ENCODE results near the gene MVB12B.
A peak's percentile ranks its signal among the peaks of the same experiment; 100 is the strongest.

Gene MVB12B

GRCh38 chr9:126327714-126328185 is 1.1 kb downstream of the MVB12B start:
- H3K36me3 Mint-ChIP-seq (ENCODE audit: insufficient read depth): peaks cover 17% of the 10 kb centered on the region
- H3K27me3 Mint-ChIP-seq: no peaks in the 10 kb centered on the region
- peaks cover 64% of the 10 kb centered on the region for H3K4me1 Mint-ChIP-seq
- DNase-seq (ENCODE audit: low spot score in 2 of 2) (no peak), ATAC-seq (replicated peaks; ENCODE audit: extremely low read depth, poor library complexity, severe bottlenecking) (peak; percentile 3)
- peak overlapping the region; percentile 90 for H3K4me3 Mint-ChIP-seq
- peak overlapping the region; percentile 95 for H3K27ac Mint-ChIP-seq (ENCODE audit: low read depth)
- no peaks in the 10 kb centered on the region for H3K9me3 Mint-ChIP-seq

DNA sequence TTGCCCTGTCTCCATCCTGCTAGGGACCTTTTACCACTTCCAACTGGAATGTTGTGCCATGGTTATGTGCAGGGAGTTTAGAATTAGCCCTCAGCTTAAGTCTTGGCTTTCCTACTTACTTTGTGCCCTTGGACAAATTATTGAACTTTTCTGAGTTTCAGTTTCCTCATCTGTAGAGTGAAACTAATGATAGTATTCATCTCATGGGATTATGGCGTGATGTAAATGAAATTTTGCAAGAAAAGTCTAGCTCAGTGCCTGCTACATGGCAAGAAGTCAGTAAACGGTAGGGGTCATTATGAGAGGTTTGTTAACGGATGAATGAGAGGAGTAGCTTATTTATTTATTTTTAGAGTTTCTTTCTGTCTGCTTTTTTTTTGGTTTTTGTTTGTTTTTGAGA is 1.8 kb downstream of the MVB12B start:
- no peak for DNase-seq (ENCODE audit: low spot score in 2 of 2)
- no peak for ATAC-seq (replicated peaks; ENCODE audit: extremely low read depth, poor library complexity, severe bottlenecking)
- peaks cover 68% of the 10 kb centered on the region for H3K4me1 Mint-ChIP-seq
- H3K27me3 Mint-ChIP-seq: no peaks in the 10 kb centered on the region
- H3K4me3 Mint-ChIP-seq: peak overlapping the region; percentile 90
- peak overlapping the region; percentile 95 for H3K27ac Mint-ChIP-seq (ENCODE audit: low read depth)
- peaks cover 17% of the 10 kb centered on the region for H3K36me3 Mint-ChIP-seq (ENCODE audit: insufficient read depth)
- H3K9me3 Mint-ChIP-seq: no peaks in the 10 kb centered on the region

DNA sequence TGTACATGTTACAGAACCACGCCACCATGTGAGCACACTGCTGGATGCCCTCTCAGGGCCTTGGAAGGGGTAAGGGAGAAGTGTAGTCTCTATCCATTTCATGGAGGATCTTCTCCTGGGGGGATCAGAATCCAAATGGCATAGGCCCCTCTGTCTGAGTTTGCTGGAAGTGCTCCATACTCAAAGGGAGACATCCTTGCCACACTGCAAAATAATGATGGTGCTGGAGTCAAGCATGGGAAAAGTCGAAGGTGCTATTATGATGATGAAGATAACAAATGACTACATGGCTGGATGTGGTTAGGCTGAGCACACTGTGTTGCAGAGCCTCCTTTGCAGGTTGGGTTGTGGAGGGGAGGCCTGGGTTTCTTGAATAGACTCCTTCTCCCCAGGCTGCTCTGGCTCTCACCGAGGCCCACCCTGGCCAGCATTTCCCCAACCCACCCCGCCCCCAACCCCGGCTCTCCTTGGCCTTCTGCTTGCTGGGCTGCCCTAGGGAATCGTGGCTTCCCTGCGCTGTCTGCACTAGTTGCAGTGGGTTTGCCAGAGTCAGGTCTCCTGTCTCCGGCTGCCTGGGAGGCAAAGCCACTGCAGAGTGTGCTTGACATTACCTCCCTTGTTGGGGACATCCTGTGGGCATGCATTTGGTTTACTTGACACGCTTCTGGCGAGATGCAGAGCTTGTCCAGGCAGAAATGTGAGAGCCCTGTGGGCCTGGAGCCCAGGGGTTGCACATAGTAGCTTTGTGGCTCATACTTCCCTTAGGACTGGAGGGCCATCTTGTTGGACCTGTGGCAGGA is 3.0 kb downstream of the MVB12B start:
- Mint-ChIP-seq H3K4me3 (peak overlapping the region; percentile 90), H3K4me1 (peaks cover 78% of the 10 kb centered on the region), H3K27ac (ENCODE audit: low read depth) (peak overlapping the region; percentile 95), H3K27me3 (no peaks in the 10 kb centered on the region), H3K36me3 (ENCODE audit: insufficient read depth) (peaks cover 20% of the 10 kb centered on the region), H3K9me3 (no peaks in the 10 kb centered on the region)
- peak in 1 of 2 donors; percentile 30 for DNase-seq (ENCODE audit: low spot score in 2 of 2)
- ATAC-seq (replicated peaks; ENCODE audit: extremely low read depth, poor library complexity, severe bottlenecking): peak; percentile 74

- Mint-ChIP-seq H3K4me3 (peak overlapping the region; percentile 90), H3K27me3 (no peaks in the 10 kb centered on the region), H3K9me3 (no peaks in the 10 kb centered on the region), H3K4me1 (peaks cover 85% of the 10 kb centered on the region), H3K36me3 (ENCODE audit: insufficient read depth) (peaks cover 22% of the 10 kb centered on the region), H3K27ac (ENCODE audit: low read depth) (peak overlapping the region; percentile 95)
- no peak for DNase-seq (ENCODE audit: low spot score in 2 of 2)
- ATAC-seq (replicated peaks; ENCODE audit: extremely low read depth, poor library complexity, severe bottlenecking): no peak
Measured at GRCh38 chr9:126330536-126330935, 3.9 kb downstream of the MVB12B start.

DNA sequence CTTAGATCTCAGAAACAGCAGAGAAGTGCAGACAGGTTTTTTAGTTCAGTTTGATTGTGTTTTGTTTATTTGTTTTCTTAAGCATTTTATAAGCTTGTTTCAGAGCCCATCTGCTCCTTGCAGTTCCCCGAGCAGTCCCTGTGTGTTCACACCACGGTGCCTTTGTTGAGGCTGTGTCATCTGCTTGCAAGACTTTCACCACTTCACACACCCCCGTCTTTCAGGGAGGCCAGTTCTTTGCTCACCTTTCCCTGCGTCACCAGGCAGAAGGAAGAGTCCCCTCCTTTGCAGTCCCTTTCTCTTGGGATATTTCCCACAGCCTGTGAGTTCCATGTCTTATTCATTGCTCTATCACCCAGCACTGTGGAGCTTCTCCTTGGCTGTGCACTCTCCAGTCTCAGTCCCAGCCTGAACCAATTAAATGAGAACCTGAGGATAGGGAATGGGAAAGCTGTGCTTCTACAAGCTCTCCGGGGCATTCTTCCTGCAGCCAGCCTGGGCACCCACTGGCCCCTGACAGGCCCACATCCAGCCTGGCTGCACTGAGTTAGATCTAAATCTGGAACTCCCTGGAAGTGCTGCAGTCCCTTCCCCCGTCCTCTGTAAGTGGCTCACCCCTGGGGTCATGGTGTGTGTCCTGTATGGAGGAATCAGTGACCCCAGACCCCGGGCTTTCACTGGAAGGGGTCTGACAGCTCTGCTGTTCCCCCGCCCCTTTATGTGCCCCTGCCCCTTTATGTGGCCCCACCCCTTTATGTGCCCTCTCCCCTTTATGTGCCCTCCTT is 5.5 kb downstream of the MVB12B start:
- Mint-ChIP-seq H3K4me3 (peak overlapping the region; percentile 90), H3K27ac (ENCODE audit: low read depth) (peak overlapping the region; percentile 87), H3K4me1 (peaks cover 88% of the 10 kb centered on the region), H3K9me3 (no peaks in the 10 kb centered on the region), H3K36me3 (ENCODE audit: insufficient read depth) (peaks cover 21% of the 10 kb centered on the region), H3K27me3 (no peaks in the 10 kb centered on the region)
- DNase-seq (ENCODE audit: low spot score in 2 of 2) (no peak), ATAC-seq (replicated peaks; ENCODE audit: extremely low read depth, poor library complexity, severe bottlenecking) (no peak)

- Mint-ChIP-seq H3K9me3 (no peaks in the 10 kb centered on the region), H3K36me3 (ENCODE audit: insufficient read depth) (peaks cover 17% of the 10 kb centered on the region), H3K27ac (ENCODE audit: low read depth) (no peak overlapping the region), H3K4me3 (no peak overlapping the region), H3K4me1 (peaks cover 88% of the 10 kb centered on the region), H3K27me3 (no peaks in the 10 kb centered on the region)
- no peak for ATAC-seq (replicated peaks; ENCODE audit: extremely low read depth, poor library complexity, severe bottlenecking)
- no peak for DNase-seq (ENCODE audit: low spot score in 2 of 2)
Measured at GRCh38 chr9:126334721-126335621, 8.3 kb downstream of the MVB12B start.

DNA sequence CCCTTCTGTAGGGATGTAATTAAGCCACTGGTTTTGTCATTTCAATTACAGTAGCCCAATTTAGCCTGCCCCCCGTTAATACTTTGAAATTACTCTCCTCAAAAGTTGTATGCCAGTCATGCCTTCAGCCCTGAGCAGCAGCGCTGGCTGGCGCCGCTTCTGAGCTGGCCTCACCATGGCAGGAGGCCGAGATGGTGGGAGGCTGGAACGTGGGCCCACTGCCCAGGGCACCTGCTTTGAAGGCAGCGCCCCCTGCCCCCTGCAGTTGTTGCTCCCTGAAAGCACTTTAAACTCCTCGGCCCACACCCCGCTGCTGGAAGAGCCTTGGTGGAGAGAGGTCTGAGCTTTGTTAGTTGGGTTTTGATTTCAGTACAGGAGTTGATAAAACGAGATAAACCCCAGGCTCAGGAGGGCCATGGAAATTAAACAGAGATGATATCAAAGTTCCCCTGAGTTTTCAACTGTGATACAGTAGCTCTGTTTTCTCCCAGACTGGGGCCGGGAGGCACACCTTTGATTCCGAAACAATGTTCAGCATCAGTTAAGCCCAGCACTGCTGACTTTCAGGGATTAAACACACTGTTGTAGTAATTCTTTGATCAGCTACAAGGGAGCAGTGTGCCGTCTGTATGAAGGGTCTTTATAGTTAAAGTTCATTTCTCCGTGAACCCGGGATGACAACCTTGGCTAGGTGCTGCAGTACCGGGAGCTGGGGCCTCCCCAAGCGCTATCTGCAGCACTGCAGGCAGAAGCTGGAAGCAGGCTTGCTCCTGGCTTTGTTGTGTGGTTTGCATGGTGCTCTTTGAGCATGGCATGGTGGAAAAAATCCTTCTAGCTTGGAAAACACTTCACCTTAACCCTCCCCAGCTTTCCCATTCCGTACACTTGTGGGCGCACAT is 9.5 kb downstream of the MVB12B start:
- Mint-ChIP-seq H3K27me3 (no peaks in the 10 kb centered on the region), H3K4me1 (peaks cover 79% of the 10 kb centered on the region)

DNA sequence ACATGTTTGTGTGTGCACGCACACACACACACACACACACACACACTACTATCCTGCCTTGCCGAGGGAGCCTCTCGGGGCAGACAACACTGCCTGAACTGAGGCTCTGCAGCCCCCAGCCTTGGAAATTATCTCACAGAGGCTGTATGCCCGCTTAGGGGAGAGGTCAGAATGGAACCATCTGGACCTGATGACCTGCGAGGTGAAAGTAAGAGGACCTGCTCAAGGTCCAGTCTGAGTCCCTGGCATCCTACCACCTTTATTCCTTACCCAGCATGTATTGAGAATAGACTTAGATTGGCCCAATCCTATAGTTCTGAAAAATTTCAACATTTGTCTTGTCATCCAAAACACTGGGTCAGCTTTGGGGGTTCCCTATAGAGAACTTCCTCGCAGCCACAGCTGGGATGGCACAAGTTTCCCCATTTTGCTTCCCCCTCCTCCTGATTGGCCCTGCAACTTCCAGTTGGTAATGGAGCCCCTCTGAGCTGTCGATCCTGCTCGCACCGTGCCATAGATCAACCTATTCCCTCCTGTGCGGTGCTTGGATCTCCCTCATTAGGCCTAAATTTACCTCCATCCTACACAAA is 10.2 kb downstream of the MVB12B start:
- Mint-ChIP-seq H3K27me3 (no peaks in the 10 kb centered on the region), H3K36me3 (ENCODE audit: insufficient read depth) (peaks cover 29% of the 10 kb centered on the region), H3K4me1 (peaks cover 79% of the 10 kb centered on the region), H3K9me3 (no peaks in the 10 kb centered on the region), H3K4me3 (no peak overlapping the region), H3K27ac (ENCODE audit: low read depth) (no peak overlapping the region)
- DNase-seq (ENCODE audit: low spot score in 2 of 2): no peak
- ATAC-seq (replicated peaks; ENCODE audit: extremely low read depth, poor library complexity, severe bottlenecking): no peak

More for the DNA sequence above, 9.5 kb downstream of the MVB12B start:
- DNase-seq (ENCODE audit: low spot score in 2 of 2) (no peak), ATAC-seq (replicated peaks; ENCODE audit: extremely low read depth, poor library complexity, severe bottlenecking) (no peak)
- H3K4me3 Mint-ChIP-seq: no peak overlapping the region
- peaks cover 24% of the 10 kb centered on the region for H3K36me3 Mint-ChIP-seq (ENCODE audit: insufficient read depth)
- H3K27ac Mint-ChIP-seq (ENCODE audit: low read depth): no peak overlapping the region
- H3K9me3 Mint-ChIP-seq: no peaks in the 10 kb centered on the region

DNA sequence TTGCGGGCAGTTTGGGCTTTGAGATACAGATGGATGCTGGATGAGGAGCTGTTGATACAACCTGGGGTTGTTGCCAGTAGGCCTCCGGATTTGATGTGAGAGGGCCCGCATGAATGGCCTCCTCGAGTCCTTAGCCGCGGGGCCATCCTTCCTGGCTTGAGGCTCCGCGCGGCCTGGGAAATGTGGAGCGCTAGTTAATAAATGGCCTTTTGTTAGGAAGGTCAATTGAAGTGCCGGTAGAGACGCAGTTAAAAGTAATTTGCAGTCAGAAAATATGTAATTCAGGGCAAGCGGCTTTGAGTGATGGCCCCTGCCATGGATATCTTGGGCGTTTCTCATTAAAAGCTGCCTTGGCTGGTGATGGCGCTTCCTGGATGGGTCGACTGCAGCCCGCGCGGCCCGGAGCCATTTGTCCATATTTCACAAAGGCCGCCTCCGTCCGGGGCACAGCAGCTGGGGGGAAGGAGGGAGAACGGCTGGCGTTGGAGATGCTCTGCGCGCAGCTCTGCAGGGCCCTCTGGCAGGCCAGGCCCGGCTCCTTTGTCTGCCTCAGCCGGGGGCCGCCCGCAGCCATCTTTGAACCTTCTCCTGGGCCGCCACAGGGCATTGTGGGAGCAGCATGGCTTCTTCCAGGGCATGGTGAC is 11.2 kb downstream of the MVB12B start:
- H3K27me3 Mint-ChIP-seq: no peaks in the 10 kb centered on the region
- ATAC-seq (replicated peaks; ENCODE audit: extremely low read depth, poor library complexity, severe bottlenecking): no peak
- DNase-seq (ENCODE audit: low spot score in 2 of 2): no peak
- no peak overlapping the region for H3K4me3 Mint-ChIP-seq
- H3K36me3 Mint-ChIP-seq (ENCODE audit: insufficient read depth): peaks cover 34% of the 10 kb centered on the region
- peaks cover 76% of the 10 kb centered on the region for H3K4me1 Mint-ChIP-seq
- H3K9me3 Mint-ChIP-seq: no peaks in the 10 kb centered on the region
- H3K27ac Mint-ChIP-seq (ENCODE audit: low read depth): no peak overlapping the region

DNA sequence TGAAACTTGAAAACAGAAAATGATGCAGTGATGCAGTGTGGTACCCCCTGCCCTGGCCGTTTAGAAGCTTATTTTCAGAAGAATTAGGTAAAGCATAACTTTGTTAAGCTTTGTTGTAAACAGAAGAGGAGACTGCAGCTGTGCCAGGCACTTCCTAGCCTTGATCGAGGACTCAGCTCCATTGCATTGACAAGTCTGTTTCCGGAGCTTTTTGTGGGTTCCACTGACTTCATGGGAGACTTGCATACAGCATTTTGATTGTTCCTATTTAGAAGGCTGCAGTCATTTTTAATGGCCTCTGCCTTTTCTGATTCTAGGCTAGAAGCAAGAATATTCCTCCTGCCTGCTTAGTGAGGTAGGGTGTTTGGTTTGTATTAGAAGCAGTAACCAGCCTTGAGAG is 12.3 kb downstream of the MVB12B start:
- ATAC-seq (replicated peaks; ENCODE audit: extremely low read depth, poor library complexity, severe bottlenecking): no peak
- Mint-ChIP-seq H3K36me3 (ENCODE audit: insufficient read depth) (peaks cover 39% of the 10 kb centered on the region), H3K4me3 (no peak overlapping the region), H3K27ac (ENCODE audit: low read depth) (no peak overlapping the region), H3K4me1 (peaks cover 70% of the 10 kb centered on the region), H3K27me3 (no peaks in the 10 kb centered on the region), H3K9me3 (no peaks in the 10 kb centered on the region)
- no peak for DNase-seq (ENCODE audit: low spot score in 2 of 2)

GRCh38 chr9:126341426-126341825 is 14.8 kb downstream of the MVB12B start:
- Mint-ChIP-seq H3K27me3 (no peaks in the 10 kb centered on the region), H3K27ac (ENCODE audit: low read depth) (no peak overlapping the region), H3K4me3 (no peak overlapping the region), H3K4me1 (peaks cover 62% of the 10 kb centered on the region), H3K9me3 (no peaks in the 10 kb centered on the region), H3K36me3 (ENCODE audit: insufficient read depth) (peaks cover 40% of the 10 kb centered on the region)
- DNase-seq (ENCODE audit: low spot score in 2 of 2): no peak
- no peak for ATAC-seq (replicated peaks; ENCODE audit: extremely low read depth, poor library complexity, severe bottlenecking)
